PC-3 (cell line): ENCODE data around the gene UMODL1. TPM values are rescaled to one million over a fixed set of nuclear protein-coding genes. Genes with fewer than 3 reads are reported as not detected.

Source experiments
- ATAC-seq: fragments of 200-7000 bp; cut with Tn5 transposase; 2 replicates; pipeline ENCODE4 v1.9.1; 2020; ENCODE audit warnings: mild to moderate bottlenecking, moderate library complexity
- BruUV-seq: library from RNA; stranded (reverse); fragments of 400-500 nt; replicated peaks from 2 replicates; lab custom pipeline; 2021; lab: Mats Ljungman, UMichigan
- CTCF ChIA-PET: fragments of 300-600 bp; sonication (Branson Sonifier 250); formaldehyde crosslinking; loops from one replicate; lab custom pipeline; 2022; ENCODE audit warnings: antibody characterized with exemption; lab: Charles Lee
- POLR2A ChIA-PET: fragments of 300-600 bp; sonication (Branson Sonifier 250); formaldehyde crosslinking; loops from one replicate; lab custom pipeline; 2022; ENCODE audit warnings: antibody characterized with exemption; ENCODE audit not compliant: unreplicated experiment; lab: Charles Lee
- DNase-seq: peaks from one replicate; pipeline ENCODE4 v3.0.0-alpha.2; 2015
- H2AFZ ChIP-seq: fragments of 300-600 bp; sonication (generic); 2 replicates; pipeline ENCODE4 v1.6.0; 2016; ENCODE audit warnings: antibody characterized with exemption, low read length
- H3F3A ChIP-seq: fragments of 300-600 bp; sonication (generic); one replicate; pipeline ENCODE4 v1.6.0; 2017; ENCODE audit warnings: antibody characterized with exemption, low read length, control low read depth, mild to moderate bottlenecking; ENCODE audit not compliant: unreplicated experiment
- H3K27ac ChIP-seq: fragments of 300-600 bp; sonication (generic); 2 replicates; pipeline ENCODE4 v1.5.1; 2016; ENCODE audit warnings: mild to moderate bottlenecking, low read length
- H3K27me3 ChIP-seq: fragments of 300-600 bp; sonication (generic); 2 replicates; pipeline ENCODE4 v1.6.1; 2016; ENCODE audit warnings: low read length, mixed read lengths
- H3K36me3 ChIP-seq: fragments of 300-600 bp; sonication (generic); 2 replicates; pipeline ENCODE4 v1.6.1; 2016; ENCODE audit warnings: low read depth, mixed run types, low read length, mixed read lengths
- H3K4me1 ChIP-seq: fragments of 300-600 bp; sonication (generic); 2 replicates; pipeline ENCODE4 v1.5.1; 2016; ENCODE audit warnings: low read length; ENCODE audit not compliant: insufficient read depth
- H3K4me2 ChIP-seq: fragments of 300-600 bp; sonication (generic); 2 replicates; pipeline ENCODE4 v1.6.0; 2016; ENCODE audit warnings: low read length
- H3K4me3 ChIP-seq: fragments of 300-600 bp; sonication (generic); 2 replicates; pipeline ENCODE4 v1.5.1; 2016; ENCODE audit warnings: mild to moderate bottlenecking, low read length, mixed read lengths
- H3K79me2 ChIP-seq: fragments of 300-600 bp; sonication (generic); 2 replicates; pipeline ENCODE4 v1.6.1; 2017; ENCODE audit warnings: low read length, mixed read lengths
- H3K9ac ChIP-seq: fragments of 300-600 bp; sonication (generic); 2 replicates; pipeline ENCODE4 v1.6.0; 2016; ENCODE audit warnings: mild to moderate bottlenecking, low read length
- H3K9me2 ChIP-seq: fragments of 300-600 bp; sonication (generic); replicated peaks from 2 replicates; pipeline ENCODE4 v1.6.1; 2016; ENCODE audit warnings: mixed run types, low read length, mixed read lengths
- H3K9me3 ChIP-seq: fragments of 300-600 bp; sonication (generic); 2 replicates; pipeline ENCODE4 v1.6.1; 2016; ENCODE audit warnings: low read length, mixed read lengths
- H4K20me1 ChIP-seq: fragments of 300-600 bp; sonication (generic); 2 replicates; pipeline ENCODE4 v1.6.1; 2016; ENCODE audit warnings: low read length, mixed read lengths
- CTCF ChIP-seq: fragments of 300-600 bp; sonication (generic); conservative IDR thresholded peaks from 2 replicates; pipeline ENCODE4 v1.5.1; 2017; ENCODE audit warnings: antibody characterized with exemption, low read depth, mild to moderate bottlenecking, low read length
- EZH2 ChIP-seq: fragments of 300-600 bp; sonication (generic); IDR thresholded peaks from one replicate; pipeline ENCODE4 v1.6.1; 2017; ENCODE audit warnings: antibody characterized with exemption, mild to moderate bottlenecking, low read length; ENCODE audit not compliant: unreplicated experiment
- EZH2phosphoT487 ChIP-seq: fragments of 300-600 bp; sonication (generic); IDR thresholded peaks from 2 replicates; pipeline ENCODE4 v1.6.1; 2018; ENCODE audit warnings: mild to moderate bottlenecking, antibody characterized with exemption, low read length, borderline replicate concordance
- intact Hi-C: fragments of 100-400 bp; cut with micrococcal nuclease; formaldehyde crosslinking; loops from 2 replicates; pipeline ENCODE4 v1.9.0; 2023
- total RNA-seq: library from RNA; depleted of rRNA; stranded (reverse); fragments of >200 nt; gene quantifications from 2 replicates; pipeline ENCODE4 v1.2.3, GENCODE V29; 2014

UMODL1 gene
- total RNA-seq, 1 experiment from 2014 or later, result not detected

- Histone ChIP-seq H3K27ac (no peak overlapping the region), H3K9ac (no peak overlapping the region), H3K4me3 (no peak overlapping the region), H3K36me3 (no peaks in the 10 kb centered on the region), H3F3A (no peaks in the 10 kb centered on the region), H2AFZ (no peak overlapping the region), H3K4me2 (no peak overlapping the region), H3K4me1 (no peaks in the 10 kb centered on the region), H4K20me1 (no peaks in the 10 kb centered on the region), H3K79me2 (no peaks in the 10 kb centered on the region), H3K27me3 (no peaks in the 10 kb centered on the region), H3K9me2 (no peaks in the 10 kb centered on the region), H3K9me3 (no peaks in the 10 kb centered on the region)
- POLR2A ChIA-PET, result no interaction called here
- TF ChIP-seq EZH2phosphoT487 (no peak), CTCF (no peak), EZH2 (no peak)
- intact Hi-C loops, result no loop called here
- ATAC-seq, result no peak
- BruUV-seq, result no TSS peak
- CTCF ChIA-PET, result no interaction called here
- DNase-seq, result no peak
These were observed 38.1 kb upstream of the UMODL1 start for GRCh38 chr21:42032968-42033367.

GRCh38 chr21:42036313-42036712 is 34.8 kb upstream of the UMODL1 start:
- Histone ChIP-seq H3K36me3 (no peaks in the 10 kb centered on the region), H3K27ac (no peak overlapping the region), H2AFZ (no peak overlapping the region), H3F3A (no peaks in the 10 kb centered on the region), H3K9me2 (no peaks in the 10 kb centered on the region), H3K79me2 (no peaks in the 10 kb centered on the region), H3K4me1 (peaks cover 23% of the 10 kb centered on the region), H3K27me3 (no peaks in the 10 kb centered on the region), H3K9ac (no peak overlapping the region), H3K9me3 (no peaks in the 10 kb centered on the region), H3K4me2 (no peak overlapping the region), H4K20me1 (no peaks in the 10 kb centered on the region), H3K4me3 (no peak overlapping the region)
- no TSS peak for BruUV-seq
- POLR2A ChIA-PET, result no interaction called here
- ATAC-seq (no peak), DNase-seq (peak; percentile 21)
- intact Hi-C loops, result no loop called here
- CTCF ChIA-PET, result no interaction called here
- no peak for TF ChIP-seq EZH2phosphoT487
- no peak for TF ChIP-seq CTCF
- no peak for TF ChIP-seq EZH2

- BruUV-seq, result no TSS peak
- H3K79me2 ChIP-seq, result no peaks in the 10 kb centered on the region
- H3K9me3 ChIP-seq, result no peaks in the 10 kb centered on the region
- H3K27me3 ChIP-seq, result no peaks in the 10 kb centered on the region
- no peak for ATAC-seq
- H3K9ac ChIP-seq, result no peak overlapping the region
- H3K9me2 ChIP-seq, result no peaks in the 10 kb centered on the region
- H3K36me3 ChIP-seq, result no peaks in the 10 kb centered on the region
- no peak overlapping the region for H2AFZ ChIP-seq
- DNase-seq, result no peak
- H4K20me1 ChIP-seq, result no peaks in the 10 kb centered on the region
- no peak overlapping the region for H3K4me2 ChIP-seq
- POLR2A ChIA-PET, result interaction anchor here (0.6 kb wide), 1 partner anchor 60 kb away, joined by 5 read pairs; no protein-coding TSS in a partner anchor
- CTCF ChIA-PET, result no interaction called here
- TF ChIP-seq EZH2phosphoT487 (no peak), EZH2 (no peak), CTCF (no peak)
- H3K27ac ChIP-seq, result no peak overlapping the region
- intact Hi-C loops, result no loop called here
- H3F3A ChIP-seq, result no peaks in the 10 kb centered on the region
- H3K4me3 ChIP-seq, result no peak overlapping the region
- H3K4me1 ChIP-seq, result peaks cover 31% of the 10 kb centered on the region
These were observed 33.6 kb upstream of the UMODL1 start for GRCh38 chr21:42037516-42037915.
